GM23338 (cell line): ENCODE results near the gene RPL12. TPM values are rescaled to one million over a fixed set of nuclear protein-coding genes. Genes with fewer than 3 reads are reported as not detected.

Source experiments
- ATAC-seq: fragments of 200-7000 bp; cut with Tn5 transposase; 3 replicates; pipeline ENCODE4 v1.9.1; 2020
- DNase-seq: peaks from one replicate; pipeline ENCODE4 v3.0.0-alpha.2; 2015; ENCODE audit warnings: low spot score
- H2AFZ ChIP-seq: fragments of 200-600 bp; sonication (generic); 2 replicates; pipeline ENCODE4 v1.8.0; 2016; ENCODE audit warnings: antibody characterized with exemption, mild to moderate bottlenecking, moderate library complexity
- H3F3A ChIP-seq: fragments of 200-600 bp; sonication (generic); replicated peaks from 2 replicates; pipeline ENCODE4 v1.8.0; 2017; ENCODE audit warnings: antibody characterized with exemption, mixed run types, low read depth
- H3K27ac ChIP-seq: fragments of 200-600 bp; sonication (generic); 2 replicates; pipeline ENCODE4 v1.6.1; 2016; ENCODE audit warnings: low read depth
- H3K27me3 ChIP-seq: fragments of 200-600 bp; sonication (generic); 2 replicates; pipeline ENCODE4 v1.8.0; 2016; ENCODE audit warnings: mild to moderate bottlenecking, mixed run types, moderate library complexity; ENCODE audit not compliant: insufficient read depth
- H3K36me3 ChIP-seq: fragments of 200-600 bp; sonication (generic); 2 replicates; pipeline ENCODE4 v1.8.0; 2016; ENCODE audit warnings: mild to moderate bottlenecking; ENCODE audit not compliant: insufficient read depth
- H3K4me1 ChIP-seq: fragments of 200-600 bp; sonication (generic); 2 replicates; pipeline ENCODE4 v1.8.0; 2016; ENCODE audit warnings: mild to moderate bottlenecking, moderate library complexity; ENCODE audit not compliant: insufficient read depth
- H3K4me2 ChIP-seq: fragments of 200-600 bp; sonication (generic); 2 replicates; pipeline ENCODE4 v1.7.1; 2017; ENCODE audit warnings: mixed run types
- H3K4me3 ChIP-seq: fragments of 200-600 bp; sonication (generic); 2 replicates; pipeline ENCODE4 v1.6.1; 2016; ENCODE audit warnings: mixed run types
- H3K79me2 ChIP-seq: fragments of 200-600 bp; sonication (generic); replicated peaks from 2 replicates; pipeline ENCODE4 v1.8.0; 2017; ENCODE audit warnings: mild to moderate bottlenecking; ENCODE audit not compliant: insufficient read depth
- H3K9me2 ChIP-seq: fragments of 200-600 bp; sonication (generic); 2 replicates; pipeline ENCODE4 v1.8.0; 2017; ENCODE audit not compliant: insufficient read depth
- H4K20me1 ChIP-seq: fragments of 200-600 bp; sonication (generic); replicated peaks from 2 replicates; pipeline ENCODE4 v1.8.0; 2017; ENCODE audit warnings: mild to moderate bottlenecking; ENCODE audit not compliant: insufficient read depth
- H3K27ac Mint-ChIP-seq: 2 replicates; pipeline ENCODE4 v1.8.0; 2020; ENCODE audit warnings: inconsistent platforms, mild to moderate bottlenecking, moderate library complexity, mixed read lengths
- H3K27me3 Mint-ChIP-seq: 3 replicates; pipeline ENCODE4 v1.8.0; 2022; ENCODE audit warnings: low read depth, mild to moderate bottlenecking, moderate library complexity, mixed read lengths, inconsistent platforms; ENCODE audit not compliant: insufficient read depth, poor library complexity
- H3K36me3 Mint-ChIP-seq: 3 replicates; pipeline ENCODE4 v1.8.0; 2021; ENCODE audit warnings: low read depth, mild to moderate bottlenecking, inconsistent platforms, moderate library complexity, mixed read lengths
- H3K4me1 Mint-ChIP-seq: 3 replicates; pipeline ENCODE4 v1.8.0; 2020; ENCODE audit warnings: mild to moderate bottlenecking, inconsistent platforms, mixed read lengths
- H3K4me3 Mint-ChIP-seq: 3 replicates; pipeline ENCODE4 v1.8.0; 2021; ENCODE audit warnings: moderate library complexity, mild to moderate bottlenecking, inconsistent platforms, mixed read lengths
- H3K9me3 Mint-ChIP-seq: 3 replicates; pipeline ENCODE4 v1.8.0; 2020; ENCODE audit warnings: moderate library complexity, mild to moderate bottlenecking, inconsistent platforms, mixed read lengths
- EZH2 ChIP-seq: fragments of 200-600 bp; sonication (generic); IDR thresholded peaks from one replicate; pipeline ENCODE4 v1.8.0; 2017; ENCODE audit warnings: antibody characterized with exemption, mild to moderate bottlenecking, low read depth; ENCODE audit not compliant: unreplicated experiment
- EZH2phosphoT487 ChIP-seq: fragments of 200-600 bp; sonication (generic); IDR thresholded peaks from one replicate; pipeline ENCODE4 v1.8.1; 2018; ENCODE audit warnings: antibody characterized with exemption; ENCODE audit not compliant: unreplicated experiment
- NANOG ChIP-seq: IDR thresholded peaks from 2 replicates; pipeline ENCODE4 v1.6.1; 2016; ENCODE audit warnings: antibody characterized with exemption, borderline replicate concordance
- POLR2AphosphoS5 ChIP-seq: IDR thresholded peaks from 2 replicates; pipeline ENCODE4 v1.6.1; 2016; ENCODE audit warnings: antibody characterized with exemption, low read depth
- ZNF114 ChIP-seq: fragments of 250-450 bp; sonication (Bioruptor Pico); IDR thresholded peaks from 2 replicates; pipeline ENCODE4 v1.5.0; 2020; ENCODE audit warnings: mild to moderate bottlenecking, moderate library complexity
- ZNF331 ChIP-seq: fragments of 250-450 bp; sonication (Bioruptor Pico); IDR thresholded peaks from 2 replicates; pipeline ENCODE4 v1.5.0; 2020; ENCODE audit warnings: low read depth, mild to moderate bottlenecking, moderate library complexity
- polyA plus RNA-seq: library from polyadenylated mRNA; unstranded; fragments of >200 nt; fragmentation: Nextera tagmentation; extraction: Ambion mirVana; gene quantifications from 2 replicates; pipeline ENCODE4 v1.2.1, GENCODE V29; 2016
- total RNA-seq: library from RNA; depleted of rRNA; stranded (reverse); fragments of >200 nt; shearing (Covaris generic); gene quantifications from 2 replicates; pipeline ENCODE4 v1.2.3, GENCODE V29; 2014
- TF ChIP-seq, protein P1 (sequence below): IDR thresholded peaks from one replicate; pipeline ENCODE4 v1.6.1; 2018; ENCODE audit warnings: antibody characterized with exemption; ENCODE audit not compliant: unreplicated experiment
- TF ChIP-seq, protein P2 (sequence below): IDR thresholded peaks from 2 replicates; pipeline ENCODE4 v1.6.1; 2016; ENCODE audit warnings: antibody characterized with exemption

The RPL12 gene
- total and polyA plus RNA-seq, 2 experiments from 2014 or later: 2,121 to 2,596 TPM

DNA sequence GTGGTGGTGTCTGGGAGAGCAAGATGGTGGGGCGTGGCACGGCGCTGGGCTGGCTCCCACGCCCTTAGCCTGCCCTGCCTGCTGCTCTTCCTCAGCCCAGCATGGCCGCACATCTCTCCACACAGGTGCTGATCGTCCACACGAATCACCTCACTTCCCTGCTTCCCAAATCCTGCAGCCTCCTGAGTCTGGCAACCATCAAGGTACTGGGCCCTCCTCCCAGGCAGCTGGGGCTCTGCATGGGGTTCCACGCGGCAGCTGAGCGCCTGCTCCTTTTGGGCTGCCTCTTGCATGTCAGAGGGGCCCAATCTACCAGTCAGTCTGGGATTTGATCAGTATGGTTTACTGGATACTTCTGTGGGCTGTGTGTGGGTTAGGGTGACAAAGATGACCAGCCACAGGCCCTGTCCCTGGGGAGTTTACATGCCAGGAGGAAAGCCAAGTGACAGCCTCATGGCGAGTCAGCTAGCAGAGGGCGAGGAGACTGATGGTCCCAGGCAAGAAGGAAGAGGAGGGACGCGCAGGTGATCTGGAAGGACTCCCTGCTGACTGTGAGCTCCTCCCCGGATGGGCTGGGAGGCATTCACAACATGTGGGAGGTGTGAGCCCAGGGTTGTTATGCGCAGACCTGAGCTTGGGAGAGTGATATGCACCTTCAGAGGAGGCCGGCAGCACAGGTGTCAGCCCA lies 6.1 kb upstream of the RPL12 start:
- Histone ChIP-seq H3K79me2 (peaks cover 12% of the 10 kb centered on the region; the same call in 1 of the 2 replicates), H3K27me3 (no peaks in the 10 kb centered on the region), H3K27ac (no peak overlapping the region), H3K36me3 (peaks cover 9% of the 10 kb centered on the region; the same call in 1 of the 2 replicates), H3K9me2 (no peaks in the 10 kb centered on the region), H3K4me2 (no peak overlapping the region), H3F3A (no peaks in the 10 kb centered on the region), H3K4me1 (no peaks in the 10 kb centered on the region), H2AFZ (no peak overlapping the region), H4K20me1 (peaks cover 2% of the 10 kb centered on the region; the same call in 1 of the 2 replicates), H3K4me3 (no peak overlapping the region)
- H3K36me3 Mint-ChIP-seq: peaks cover 36% of the 10 kb centered on the region
- DNase-seq (no peak), ATAC-seq (peak; percentile 60)
- H3K27me3 Mint-ChIP-seq: peaks cover 8% of the 10 kb centered on the region
- H3K27ac Mint-ChIP-seq: no peak overlapping the region
- no peaks in the 10 kb centered on the region for H3K9me3 Mint-ChIP-seq
- no peak overlapping the region for H3K4me3 Mint-ChIP-seq
- TF ChIP-seq, protein P1, sequence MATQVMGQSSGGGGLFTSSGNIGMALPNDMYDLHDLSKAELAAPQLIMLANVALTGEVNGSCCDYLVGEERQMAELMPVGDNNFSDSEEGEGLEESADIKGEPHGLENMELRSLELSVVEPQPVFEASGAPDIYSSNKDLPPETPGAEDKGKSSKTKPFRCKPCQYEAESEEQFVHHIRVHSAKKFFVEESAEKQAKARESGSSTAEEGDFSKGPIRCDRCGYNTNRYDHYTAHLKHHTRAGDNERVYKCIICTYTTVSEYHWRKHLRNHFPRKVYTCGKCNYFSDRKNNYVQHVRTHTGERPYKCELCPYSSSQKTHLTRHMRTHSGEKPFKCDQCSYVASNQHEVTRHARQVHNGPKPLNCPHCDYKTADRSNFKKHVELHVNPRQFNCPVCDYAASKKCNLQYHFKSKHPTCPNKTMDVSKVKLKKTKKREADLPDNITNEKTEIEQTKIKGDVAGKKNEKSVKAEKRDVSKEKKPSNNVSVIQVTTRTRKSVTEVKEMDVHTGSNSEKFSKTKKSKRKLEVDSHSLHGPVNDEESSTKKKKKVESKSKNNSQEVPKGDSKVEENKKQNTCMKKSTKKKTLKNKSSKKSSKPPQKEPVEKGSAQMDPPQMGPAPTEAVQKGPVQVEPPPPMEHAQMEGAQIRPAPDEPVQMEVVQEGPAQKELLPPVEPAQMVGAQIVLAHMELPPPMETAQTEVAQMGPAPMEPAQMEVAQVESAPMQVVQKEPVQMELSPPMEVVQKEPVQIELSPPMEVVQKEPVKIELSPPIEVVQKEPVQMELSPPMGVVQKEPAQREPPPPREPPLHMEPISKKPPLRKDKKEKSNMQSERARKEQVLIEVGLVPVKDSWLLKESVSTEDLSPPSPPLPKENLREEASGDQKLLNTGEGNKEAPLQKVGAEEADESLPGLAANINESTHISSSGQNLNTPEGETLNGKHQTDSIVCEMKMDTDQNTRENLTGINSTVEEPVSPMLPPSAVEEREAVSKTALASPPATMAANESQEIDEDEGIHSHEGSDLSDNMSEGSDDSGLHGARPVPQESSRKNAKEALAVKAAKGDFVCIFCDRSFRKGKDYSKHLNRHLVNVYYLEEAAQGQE: no peak
- TF ChIP-seq EZH2 (no peak), NANOG (no peak), ZNF331 (CRISPR knock-in tag) (no peak), EZH2phosphoT487 (no peak)
- TF ChIP-seq, protein P2, sequence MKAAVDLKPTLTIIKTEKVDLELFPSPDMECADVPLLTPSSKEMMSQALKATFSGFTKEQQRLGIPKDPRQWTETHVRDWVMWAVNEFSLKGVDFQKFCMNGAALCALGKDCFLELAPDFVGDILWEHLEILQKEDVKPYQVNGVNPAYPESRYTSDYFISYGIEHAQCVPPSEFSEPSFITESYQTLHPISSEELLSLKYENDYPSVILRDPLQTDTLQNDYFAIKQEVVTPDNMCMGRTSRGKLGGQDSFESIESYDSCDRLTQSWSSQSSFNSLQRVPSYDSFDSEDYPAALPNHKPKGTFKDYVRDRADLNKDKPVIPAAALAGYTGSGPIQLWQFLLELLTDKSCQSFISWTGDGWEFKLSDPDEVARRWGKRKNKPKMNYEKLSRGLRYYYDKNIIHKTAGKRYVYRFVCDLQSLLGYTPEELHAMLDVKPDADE: no peak
- H3K4me1 Mint-ChIP-seq: peaks cover 12% of the 10 kb centered on the region

DNA sequence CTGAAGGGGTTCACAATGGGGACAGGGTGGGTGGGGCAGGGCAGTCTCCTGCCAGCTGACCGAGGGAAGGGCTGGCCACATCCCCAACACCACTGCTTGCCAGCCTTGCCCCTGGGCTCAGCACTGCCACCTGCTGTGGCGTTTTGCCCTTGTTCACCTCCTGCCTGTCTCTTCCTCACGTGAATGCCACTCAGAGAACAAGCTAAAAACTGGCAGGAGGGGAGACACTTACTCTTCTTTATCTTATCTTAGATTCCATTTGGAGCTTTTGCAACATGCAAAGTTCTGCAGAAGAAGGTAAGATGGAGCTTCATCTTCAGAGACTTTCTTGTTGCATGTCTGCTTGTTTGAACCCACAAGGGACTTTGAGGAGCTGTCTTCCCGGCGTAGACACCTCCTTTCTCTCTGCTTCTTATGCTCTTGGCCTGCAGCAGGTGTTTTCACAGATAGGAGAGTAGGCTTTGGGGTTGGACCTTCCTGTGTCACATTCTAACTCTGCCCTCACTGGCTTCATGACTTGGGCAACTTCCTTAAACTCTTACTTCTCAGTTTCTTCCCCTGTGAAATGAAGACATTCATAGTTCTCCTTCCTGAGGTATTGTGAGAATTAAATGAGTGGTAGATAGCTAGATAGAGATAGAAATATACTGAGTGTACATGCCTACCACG lies 4.3 kb upstream of the RPL12 start:
- H3K4me1 Mint-ChIP-seq: peaks cover 12% of the 10 kb centered on the region
- H3K4me3 ChIP-seq: no peak overlapping the region
- ATAC-seq: no peak
- H3K4me3 Mint-ChIP-seq: no peak overlapping the region; the same call in 2 of the 3 replicates
- no peak overlapping the region for H3K4me2 ChIP-seq
- no peak overlapping the region for H3K27ac ChIP-seq
- H3K27ac Mint-ChIP-seq: no peak overlapping the region
- H3K27me3 ChIP-seq: no peaks in the 10 kb centered on the region
- H4K20me1 ChIP-seq: peaks cover 8% of the 10 kb centered on the region
- DNase-seq: no peak
- H3K79me2 ChIP-seq: peaks cover 19% of the 10 kb centered on the region
- no peaks in the 10 kb centered on the region for H3K9me2 ChIP-seq
- H2AFZ ChIP-seq: no peak overlapping the region
- H3K4me1 ChIP-seq: no peaks in the 10 kb centered on the region
- H3K36me3 Mint-ChIP-seq: peaks cover 38% of the 10 kb centered on the region
- peaks cover 2% of the 10 kb centered on the region; the same call in 1 of the 3 replicates for H3K9me3 Mint-ChIP-seq
- peaks cover 10% of the 10 kb centered on the region for H3F3A ChIP-seq
- peaks cover 11% of the 10 kb centered on the region; the same call in 1 of the 2 replicates for H3K36me3 ChIP-seq
- H3K27me3 Mint-ChIP-seq: peaks cover 13% of the 10 kb centered on the region
- TF ChIP-seq, protein P1: no peak
- TF ChIP-seq ZNF114 (CRISPR knock-in tag) (no peak), POLR2AphosphoS5 (no peak)
